HepG2 (cell line): ENCODE data around the gene A3GALT2. TPM values are rescaled to one million over a fixed set of nuclear protein-coding genes. Genes with fewer than 3 reads are reported as not detected.

ENCODE experiments used
- HNF4A ChIP-seq: sonication (generic); formaldehyde crosslinking; IDR thresholded peaks from 2 replicates; pipeline ENCODE4 v1.4.0; 2020; ENCODE audit warnings: missing genetic modification reagents
- NCOA2 ChIP-seq: sonication (generic); formaldehyde crosslinking; IDR thresholded peaks from 2 replicates; pipeline ENCODE4 v1.8.0; 2022; ENCODE audit warnings: inconsistent platforms
- NONO ChIP-seq, 2 experiments: fragments of 450-650 bp in 1 of 2; sonication (generic) in 1 of 2; formaldehyde crosslinking in 1 of 2; IDR thresholded peaks in 1 of 2; conservative IDR thresholded peaks in 1 of 2; 2 replicates each; pipeline versions ENCODE4 v1.6.1 to v1.8.0; 2017 to 2022; ENCODE audit warnings: mild to moderate bottlenecking in 1 of 2, missing genetic modification reagents in 1 of 2, moderate library complexity in 1 of 2
- NR2F6 ChIP-seq, 2 experiments: IDR thresholded peaks; 2 replicates each; pipeline ENCODE4 v1.6.1; 2016; ENCODE audit warnings: antibody characterized with exemption in 1 of 2, mild to moderate bottlenecking in 1 of 2
- PHF21A ChIP-seq: sonication (generic); formaldehyde crosslinking; IDR thresholded peaks from 2 replicates; pipeline ENCODE4 v1.5.0; 2020; ENCODE audit warnings: mild to moderate bottlenecking, missing genetic modification reagents
- PHF8 ChIP-seq: sonication (generic); formaldehyde crosslinking; IDR thresholded peaks from 2 replicates; pipeline ENCODE4 v1.5.0; 2020; ENCODE audit warnings: missing genetic modification reagents
- RAD21 ChIP-seq: fragments of 450-650 bp; formaldehyde crosslinking; IDR thresholded peaks from 2 replicates; pipeline ENCODE4 v1.5.0; 2020; ENCODE audit warnings: mild to moderate bottlenecking
- REPIN1 ChIP-seq: sonication (generic); formaldehyde crosslinking; IDR thresholded peaks from 2 replicates; pipeline ENCODE4 v1.8.0; 2022; ENCODE audit warnings: missing genetic modification reagents, low read depth, mild to moderate bottlenecking, borderline replicate concordance
- SALL1 ChIP-seq: sonication (generic); formaldehyde crosslinking; IDR thresholded peaks from 2 replicates; pipeline ENCODE4 v1.8.0; 2022; ENCODE audit warnings: mild to moderate bottlenecking, missing genetic modification reagents
- SIN3A ChIP-seq: IDR thresholded peaks from 2 replicates; pipeline ENCODE4 v1.6.1; 2011; ENCODE audit warnings: low read depth, mild to moderate bottlenecking, control low read depth, low read length, borderline replicate concordance
- SOX13 ChIP-seq, 3 experiments: fragments of 450-650 bp in 1 of 3; sonication (generic) in 1 of 3; formaldehyde crosslinking in 1 of 3; IDR thresholded peaks in 2 of 3; conservative IDR thresholded peaks in 1 of 3; 2 replicates each; pipeline versions ENCODE4 v1.5.0 to v1.6.1; 2016 to 2020; ENCODE audit warnings: antibody characterized with exemption in 1 of 3, mild to moderate bottlenecking in 1 of 3, missing compliant biosample characterization in 1 of 3, missing genetic modification reagents in 1 of 3, moderate library complexity in 1 of 3
- SOX5 ChIP-seq: IDR thresholded peaks from 2 replicates; pipeline ENCODE4 v1.6.1; 2016; ENCODE audit warnings: borderline replicate concordance
- SOX6 ChIP-seq, 2 experiments: fragments of 450-650 bp in 1 of 2; sonication (generic) in 1 of 2; formaldehyde crosslinking in 1 of 2; IDR thresholded peaks; 2 replicates each; pipeline versions ENCODE4 v1.4.0 to v1.6.1; 2017 to 2020; ENCODE audit warnings: antibody characterized with exemption in 1 of 2, mild to moderate bottlenecking in 1 of 2, missing genetic modification reagents in 1 of 2
- THRA ChIP-seq: sonication (generic); formaldehyde crosslinking; IDR thresholded peaks from 2 replicates; pipeline ENCODE4 v1.4.0; 2020; ENCODE audit warnings: missing genetic modification reagents, borderline replicate concordance
- ZBTB10 ChIP-seq: sonication (generic); formaldehyde crosslinking; IDR thresholded peaks from 2 replicates; pipeline ENCODE4 v1.4.0; 2020; ENCODE audit warnings: missing genetic modification reagents, borderline replicate concordance
- ZNF12 ChIP-seq: sonication (generic); formaldehyde crosslinking; IDR thresholded peaks from 2 replicates; pipeline ENCODE4 v1.5.0; 2020; ENCODE audit warnings: missing genetic modification reagents
- polyA plus RNA-seq, 8 experiments: library from polyadenylated mRNA; depleted of rRNA in 3 of 8; stranded (reverse) in 7 of 8; unstranded in 1 of 8; fragments of >200 nt; fragmentation: Illumina TruSeq in 4 of 8; extraction: Trizol in 4 of 8; gene quantifications; 2 replicates each; pipeline versions ENCODE4 v1.2.1 to v1.2.3, GENCODE V29; 2011 to 2016; ENCODE audit warnings: low read depth in 4 of 8, missing spikeins in 1 of 8, mixed read lengths in 1 of 8; ENCODE audit not compliant: insufficient read depth in 1 of 8
- total RNA-seq, 5 experiments: library from RNA; depleted of rRNA; stranded (reverse); fragments of >200 nt; fragmentation: Illumina TruSeq; extraction: Trizol; gene quantifications; 2 replicates each; pipeline ENCODE4 v1.2.3, GENCODE V29; 2016; ENCODE audit warnings: low read depth in 1 of 5
- TF ChIP-seq, protein P1 (sequence below): IDR thresholded peaks from 2 replicates; pipeline ENCODE4 v1.4.0; 2020; ENCODE audit warnings: mild to moderate bottlenecking, missing genetic modification reagents
- TF ChIP-seq, protein P2 (sequence below): sonication (generic); formaldehyde crosslinking; IDR thresholded peaks from 2 replicates; pipeline ENCODE4 v1.4.0; 2020; ENCODE audit warnings: mild to moderate bottlenecking, missing genetic modification reagents

The A3GALT2 gene
- total and polyA plus RNA-seq, 2 of the 13 experiments (the other 11 are each of a cell fraction or from before 2014, with no cell fraction given), result not detected

GRCh38 chr1:33334081-33334552 is 13.2 kb upstream of the A3GALT2 start (continued):
- TF ChIP-seq, protein P1, sequence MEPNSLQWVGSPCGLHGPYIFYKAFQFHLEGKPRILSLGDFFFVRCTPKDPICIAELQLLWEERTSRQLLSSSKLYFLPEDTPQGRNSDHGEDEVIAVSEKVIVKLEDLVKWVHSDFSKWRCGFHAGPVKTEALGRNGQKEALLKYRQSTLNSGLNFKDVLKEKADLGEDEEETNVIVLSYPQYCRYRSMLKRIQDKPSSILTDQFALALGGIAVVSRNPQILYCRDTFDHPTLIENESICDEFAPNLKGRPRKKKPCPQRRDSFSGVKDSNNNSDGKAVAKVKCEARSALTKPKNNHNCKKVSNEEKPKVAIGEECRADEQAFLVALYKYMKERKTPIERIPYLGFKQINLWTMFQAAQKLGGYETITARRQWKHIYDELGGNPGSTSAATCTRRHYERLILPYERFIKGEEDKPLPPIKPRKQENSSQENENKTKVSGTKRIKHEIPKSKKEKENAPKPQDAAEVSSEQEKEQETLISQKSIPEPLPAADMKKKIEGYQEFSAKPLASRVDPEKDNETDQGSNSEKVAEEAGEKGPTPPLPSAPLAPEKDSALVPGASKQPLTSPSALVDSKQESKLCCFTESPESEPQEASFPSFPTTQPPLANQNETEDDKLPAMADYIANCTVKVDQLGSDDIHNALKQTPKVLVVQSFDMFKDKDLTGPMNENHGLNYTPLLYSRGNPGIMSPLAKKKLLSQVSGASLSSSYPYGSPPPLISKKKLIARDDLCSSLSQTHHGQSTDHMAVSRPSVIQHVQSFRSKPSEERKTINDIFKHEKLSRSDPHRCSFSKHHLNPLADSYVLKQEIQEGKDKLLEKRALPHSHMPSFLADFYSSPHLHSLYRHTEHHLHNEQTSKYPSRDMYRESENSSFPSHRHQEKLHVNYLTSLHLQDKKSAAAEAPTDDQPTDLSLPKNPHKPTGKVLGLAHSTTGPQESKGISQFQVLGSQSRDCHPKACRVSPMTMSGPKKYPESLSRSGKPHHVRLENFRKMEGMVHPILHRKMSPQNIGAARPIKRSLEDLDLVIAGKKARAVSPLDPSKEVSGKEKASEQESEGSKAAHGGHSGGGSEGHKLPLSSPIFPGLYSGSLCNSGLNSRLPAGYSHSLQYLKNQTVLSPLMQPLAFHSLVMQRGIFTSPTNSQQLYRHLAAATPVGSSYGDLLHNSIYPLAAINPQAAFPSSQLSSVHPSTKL, result peak; percentile 60; the same call in 1 of the 2 replicates
- TF ChIP-seq NR2F6 (IDR thresholded peaks at IDR 0.05) (peak; percentile 48), NR2F6 (CRISPR knock-in tag; IDR thresholded peaks at IDR 0.05) (peak; percentile 27; the same call in 1 of the 2 replicates), REPIN1 (CRISPR knock-in tag) (peak; percentile 35; the same call in 1 of the 2 replicates), SIN3A (peak; percentile 56; the same call in 1 of the 2 replicates), NCOA2 (CRISPR knock-in tag) (peak; percentile 50; the same call in 1 of the 2 replicates), NONO (IDR thresholded peaks at IDR 0.05) (no peak), NONO (CRISPR knock-in tag; conservative IDR thresholded peaks at IDR 0.05) (0 out of 2 replicates have a peak, but pooled peaks have one; percentile 24), RAD21 (CRISPR knock-in tag) (no peak), SOX5 (CRISPR knock-in tag) (peak; percentile 98), ZNF12 (CRISPR knock-in tag) (peak; percentile 87), PHF21A (CRISPR knock-in tag) (no peak), THRA (CRISPR knock-in tag) (peak; percentile 94), ZBTB10 (CRISPR knock-in tag) (peak; percentile 37; the same call in 1 of the 2 replicates), HNF4A (peak; percentile 50), PHF8 (CRISPR knock-in tag) (no peak), SALL1 (CRISPR knock-in tag) (peak; percentile 56), SOX13 (IDR thresholded peaks at IDR 0.05) (peak; percentile 91), SOX13 (CRISPR knock-in tag; conservative IDR thresholded peaks at IDR 0.05 in 1 of 2, IDR thresholded peaks at IDR 0.05 in 1 of 2) (peak in 1 of 2 experiments; percentile 97; a peak in 2 of 4 replicates), SOX6 (IDR thresholded peaks at IDR 0.05) (no peak), SOX6 (CRISPR knock-in tag; IDR thresholded peaks at IDR 0.05) (peak; percentile 94)
- TF ChIP-seq, protein P2, sequence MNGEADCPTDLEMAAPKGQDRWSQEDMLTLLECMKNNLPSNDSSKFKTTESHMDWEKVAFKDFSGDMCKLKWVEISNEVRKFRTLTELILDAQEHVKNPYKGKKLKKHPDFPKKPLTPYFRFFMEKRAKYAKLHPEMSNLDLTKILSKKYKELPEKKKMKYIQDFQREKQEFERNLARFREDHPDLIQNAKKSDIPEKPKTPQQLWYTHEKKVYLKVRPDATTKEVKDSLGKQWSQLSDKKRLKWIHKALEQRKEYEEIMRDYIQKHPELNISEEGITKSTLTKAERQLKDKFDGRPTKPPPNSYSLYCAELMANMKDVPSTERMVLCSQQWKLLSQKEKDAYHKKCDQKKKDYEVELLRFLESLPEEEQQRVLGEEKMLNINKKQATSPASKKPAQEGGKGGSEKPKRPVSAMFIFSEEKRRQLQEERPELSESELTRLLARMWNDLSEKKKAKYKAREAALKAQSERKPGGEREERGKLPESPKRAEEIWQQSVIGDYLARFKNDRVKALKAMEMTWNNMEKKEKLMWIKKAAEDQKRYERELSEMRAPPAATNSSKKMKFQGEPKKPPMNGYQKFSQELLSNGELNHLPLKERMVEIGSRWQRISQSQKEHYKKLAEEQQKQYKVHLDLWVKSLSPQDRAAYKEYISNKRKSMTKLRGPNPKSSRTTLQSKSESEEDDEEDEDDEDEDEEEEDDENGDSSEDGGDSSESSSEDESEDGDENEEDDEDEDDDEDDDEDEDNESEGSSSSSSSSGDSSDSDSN, result peak; percentile 38; the same call in 1 of the 2 replicates
